Neural progenitor cell (in vitro differentiated cells): Measurements from ENCODE around the gene MAGI2.

Source experiments
- CTCF ChIP-seq: fragments of 200-600 bp; sonication (generic); IDR thresholded peaks from 2 replicates; pipeline ENCODE4 v1.5.1; 2017; ENCODE audit warnings: antibody characterized with exemption, mild to moderate bottlenecking
- EZH2 ChIP-seq: fragments of 200-600 bp; sonication (generic); IDR thresholded peaks from 2 replicates; pipeline ENCODE4 v1.6.1; 2017; ENCODE audit warnings: antibody characterized with exemption, mild to moderate bottlenecking, moderate library complexity
- EZH2phosphoT487 ChIP-seq: fragments of 200-600 bp; sonication (generic); IDR thresholded peaks from 2 replicates; pipeline ENCODE4 v1.6.1; 2017; ENCODE audit warnings: antibody characterized with exemption

- TF ChIP-seq CTCF (no peak), EZH2 (no peak), EZH2phosphoT487 (no peak)
Measured at GRCh38 chr7:79165225-79165624, 288.2 kb downstream of the MAGI2 start.
